CD4-positive, alpha-beta T cell treated with Interferon alpha-2 for 1 hour (primary cell): Measurements from ENCODE around the gene TRMT2A.
"Not testable (repeated sequence)": the region's sequence is repeated elsewhere in the genome, so short reads cannot be mapped to it uniquely, and the experiment has no call there.

ENCODE experiments used
- DNase-seq, 2 donors: peaks; one replicate each; pipeline ENCODE4 v3.0.0-alpha.2; 2020 to 2022

Gene TRMT2A

GRCh38 chr22:20083157-20083890 lies 33.7 kb downstream of the TRMT2A start:
- DNase-seq = no peak

DNA sequence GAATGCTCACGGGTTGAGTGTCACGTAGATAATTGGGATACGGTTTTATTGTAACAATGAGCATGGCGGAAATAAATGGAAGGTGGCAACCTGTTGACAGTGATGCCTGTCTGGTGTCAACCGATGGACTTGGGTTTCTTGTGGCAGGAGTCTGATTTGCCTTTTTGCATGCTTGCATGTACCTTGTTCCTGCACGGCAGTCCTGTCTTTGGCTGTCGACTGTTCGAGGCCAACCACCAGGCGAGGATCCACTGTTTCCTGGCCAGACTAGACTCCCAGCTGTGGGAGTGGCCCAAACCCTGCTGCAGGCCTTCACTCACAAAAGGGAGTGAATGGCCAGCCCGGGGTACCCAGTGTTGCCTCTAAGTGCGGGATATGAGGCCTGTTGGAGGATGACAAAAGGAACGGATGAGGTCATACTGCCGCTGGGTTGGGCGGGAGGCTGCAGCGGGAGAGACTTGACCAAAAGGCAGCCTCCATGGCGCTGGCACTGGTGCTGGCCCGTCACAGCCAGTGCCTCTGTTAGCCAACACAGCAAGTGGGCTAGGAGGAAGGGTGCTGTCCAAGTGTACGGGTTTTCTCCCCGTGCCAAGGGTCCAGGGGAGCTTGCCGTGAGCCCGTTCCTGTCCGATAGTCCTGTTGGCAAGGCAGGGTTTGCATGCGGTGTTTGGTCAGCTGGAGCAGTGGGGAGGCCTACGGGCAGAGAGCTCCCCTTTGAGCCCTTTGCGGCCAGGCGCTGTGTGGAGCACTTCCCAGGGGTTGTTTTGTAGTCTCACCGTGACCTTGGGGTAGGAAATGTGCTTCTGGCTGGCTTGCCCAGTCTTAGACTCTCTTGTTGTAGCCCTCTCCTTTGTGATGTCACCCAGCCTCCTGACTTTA lies 36.0 kb downstream of the TRMT2A start:
- DNase-seq = peak in 1 of 2 donors; percentile 12

DNA sequence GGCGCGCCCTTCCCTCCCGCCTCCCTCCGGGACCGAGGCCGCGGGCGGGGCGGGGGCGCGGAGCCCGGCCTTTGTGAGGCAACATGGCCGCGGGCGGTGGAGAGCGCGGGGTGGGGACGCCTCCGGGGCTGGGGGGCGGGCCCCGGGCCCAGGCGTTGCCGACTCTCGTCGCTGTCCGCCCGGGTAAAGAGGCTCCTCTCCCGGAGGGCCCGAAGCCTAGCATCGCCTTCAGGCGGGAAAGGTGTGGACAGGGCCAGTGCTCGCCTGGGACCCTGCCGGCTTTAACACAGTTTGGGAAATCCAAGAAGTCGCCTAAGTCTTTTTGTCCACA lies 36.6 kb downstream of the TRMT2A start:
- peak; percentile 50 to 75 for DNase-seq

- peak; percentile 62 to 78 for DNase-seq
Measured at GRCh38 chr22:20079745-20080444, 37.1 kb downstream of the TRMT2A start, which contains the start of gene DGCR8. DGCR8 (plus strand) TSS chr22:20080241; CDS start chr22:20085964, 5,723 bp downstream.

- no peak for DNase-seq
Measured at GRCh38 chr22:20076627-20077172, 40.3 kb downstream of the TRMT2A start.

DNA sequence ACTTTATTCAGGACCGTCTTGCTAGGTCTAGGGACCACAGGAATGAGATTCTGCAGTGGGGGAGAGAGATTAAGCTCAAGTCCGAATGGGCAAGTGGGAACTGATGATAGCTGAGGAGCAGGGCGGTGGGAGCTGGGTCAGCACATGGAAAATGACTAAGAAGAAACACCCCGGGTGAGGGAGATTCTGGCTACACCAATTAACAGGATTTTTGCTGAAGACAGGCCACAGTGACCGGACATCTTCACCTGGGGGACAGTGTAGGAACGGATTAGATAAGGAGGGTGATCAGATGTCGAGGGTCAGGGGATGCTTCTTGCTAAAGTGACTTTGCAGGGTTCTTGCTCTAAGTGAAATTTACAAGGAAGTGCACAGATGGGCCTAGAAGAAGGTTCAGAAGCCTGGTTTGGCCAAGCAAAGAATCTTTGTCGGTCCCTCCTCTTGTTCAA lies 45.5 kb downstream of the TRMT2A start:
- no peak for DNase-seq

DNA sequence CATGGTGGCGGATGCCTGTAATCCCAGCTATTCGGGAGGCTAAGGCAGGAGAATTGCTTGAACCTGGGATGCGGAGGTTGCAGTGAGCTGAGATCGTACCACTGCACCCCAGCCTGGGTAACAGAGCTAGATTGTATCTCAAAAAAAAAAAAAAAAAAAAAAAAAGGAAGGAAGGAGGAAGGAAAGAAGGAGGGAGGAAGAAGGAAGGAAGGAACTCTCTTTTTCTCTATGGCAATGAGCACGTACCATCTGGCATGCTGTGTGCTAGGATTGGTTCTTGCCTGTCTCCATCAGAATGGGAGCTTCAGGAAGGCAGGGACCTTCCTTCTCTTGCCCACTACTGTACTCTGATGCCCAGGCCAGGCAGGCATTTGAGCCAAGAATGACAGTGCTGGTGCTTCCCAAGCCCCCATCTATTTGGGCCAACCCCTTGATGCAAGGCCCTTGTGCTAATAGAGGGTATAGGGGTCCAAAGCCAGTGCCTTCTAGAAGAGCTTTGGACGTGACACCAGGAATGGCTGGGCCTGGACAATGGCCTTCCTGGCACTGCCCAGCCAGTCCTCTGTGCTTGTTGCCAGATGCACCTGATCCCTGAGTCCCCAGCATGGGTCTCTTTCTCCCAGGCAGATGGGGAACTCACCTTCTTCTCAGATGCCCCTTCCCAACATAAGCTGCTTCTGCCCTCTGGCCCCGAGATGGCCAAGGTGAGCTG lies 47.5 kb downstream of the TRMT2A start:
- no peak for DNase-seq

- DNase-seq = no peak
Measured at GRCh38 chr22:20068640-20069039, 48.4 kb downstream of the TRMT2A start.

DNA sequence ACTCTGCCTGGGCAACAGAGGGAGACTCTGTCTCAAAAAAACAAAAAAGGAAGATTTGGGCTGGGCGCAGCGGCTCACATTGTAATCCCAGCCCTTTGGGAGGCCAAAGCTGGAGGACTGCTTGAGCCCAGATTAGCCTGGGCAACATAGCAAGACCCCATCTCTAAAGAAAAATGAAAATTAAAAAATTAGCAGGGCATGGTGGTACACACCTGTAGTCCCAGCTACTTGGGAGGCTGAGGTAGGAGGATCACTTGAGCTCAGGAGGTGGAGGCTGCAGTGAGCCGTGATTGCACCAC lies 49.7 kb downstream of the TRMT2A start:
- DNase-seq = not testable (repeated sequence)

DNA sequence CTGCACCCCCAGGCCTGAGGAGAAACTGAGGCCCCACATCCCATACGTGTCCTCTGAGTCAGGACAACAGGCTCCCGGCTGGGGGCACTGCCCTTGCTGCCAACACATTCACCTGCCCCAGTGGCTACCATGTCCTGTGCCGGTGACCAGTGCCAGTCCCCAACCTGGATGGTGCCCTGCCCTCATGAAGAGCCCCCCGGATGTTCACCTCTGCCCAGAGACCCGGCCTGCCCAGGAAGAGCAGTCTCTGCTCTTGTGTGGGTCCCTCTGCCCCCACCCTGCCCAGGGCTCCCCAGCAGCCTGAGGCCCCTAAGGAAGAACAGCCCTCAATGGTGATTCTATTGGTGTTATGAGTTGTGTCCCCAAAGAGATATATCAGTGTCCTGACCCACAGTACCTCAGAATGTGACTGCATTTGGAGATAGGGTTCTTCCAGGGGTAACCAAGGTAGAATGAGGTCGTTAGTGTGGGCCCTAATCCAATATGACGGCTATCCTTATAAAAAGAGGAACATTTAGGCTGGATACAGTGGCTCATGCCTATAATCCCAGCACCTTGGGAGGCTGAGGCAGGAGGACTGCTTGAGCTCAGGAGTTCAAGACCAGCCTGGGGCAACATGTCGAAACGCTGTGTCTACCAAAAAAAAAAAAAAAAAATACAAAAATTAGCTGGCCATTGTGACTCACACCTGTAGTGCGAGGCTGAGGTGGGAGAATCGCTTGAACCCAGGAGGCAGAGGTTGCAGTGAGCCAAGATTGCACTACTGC lies 50.2 kb downstream of the TRMT2A start:
- no peak for DNase-seq

DNA sequence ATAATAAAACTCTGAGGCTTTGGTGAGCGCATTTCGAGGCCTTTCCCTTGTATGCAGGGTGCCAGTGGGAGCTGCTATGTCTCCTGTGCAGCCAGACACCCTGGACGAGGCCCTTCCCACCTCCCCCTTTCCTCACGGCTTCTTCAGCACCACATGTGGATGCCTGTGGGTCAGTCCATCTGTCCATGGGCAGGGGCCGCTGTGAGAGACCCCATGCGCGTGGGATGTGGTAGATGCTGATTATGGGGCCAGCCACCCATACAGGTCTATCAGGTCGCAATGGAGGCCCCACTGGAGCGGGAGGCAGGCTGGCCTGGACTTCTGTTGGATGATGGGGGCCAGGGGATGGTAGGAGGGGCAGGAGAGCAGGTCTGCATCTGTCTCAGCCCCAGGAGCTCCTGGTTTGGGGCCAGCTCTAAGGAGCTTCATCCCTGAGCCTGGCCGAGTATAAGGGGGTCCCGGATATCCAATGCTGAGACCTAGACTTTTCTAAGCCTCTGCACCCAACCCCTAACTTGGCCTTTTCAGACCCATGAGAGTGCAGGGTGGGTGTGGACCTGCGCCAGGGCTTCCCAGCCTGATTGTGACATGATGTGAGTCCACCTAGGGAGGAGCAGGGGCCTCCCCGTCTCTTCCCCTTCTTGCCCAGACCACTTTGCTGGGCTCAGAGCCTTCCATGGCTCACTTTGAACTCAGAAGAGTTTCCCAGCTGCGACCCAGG lies 51.0 kb downstream of the TRMT2A start:
- no peak for DNase-seq

DNA sequence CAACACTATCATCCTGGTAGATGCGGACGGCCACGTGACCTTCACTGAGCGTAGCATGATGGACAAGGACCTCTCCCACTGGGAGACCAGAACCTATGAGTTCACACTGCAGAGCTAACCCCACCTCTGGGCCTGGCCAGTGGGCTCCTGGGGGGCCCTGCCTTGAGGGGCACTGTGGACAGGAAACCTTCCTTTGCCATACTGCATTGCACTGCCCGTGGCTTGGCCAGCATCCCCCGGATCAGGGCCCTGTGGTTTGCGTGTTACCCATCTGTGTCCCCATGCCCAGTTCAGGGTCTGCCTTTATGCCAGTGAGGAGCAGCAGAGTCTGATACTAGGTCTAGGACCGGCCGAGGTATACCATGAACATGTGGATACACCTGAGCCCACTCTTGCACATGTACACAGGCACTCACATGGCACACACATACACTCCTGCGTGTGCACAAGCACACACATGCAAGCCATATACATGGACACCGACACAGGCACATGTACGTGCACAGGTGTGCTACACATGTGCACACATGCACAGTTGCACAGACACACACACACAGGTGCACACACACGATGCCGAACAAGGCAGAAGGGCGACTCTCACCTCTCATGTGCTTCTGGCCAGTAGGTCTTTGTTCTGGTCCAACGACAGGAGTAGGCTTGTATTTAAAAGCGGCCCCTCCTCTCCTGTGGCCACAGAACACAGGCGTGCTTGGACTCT lies 52.3 kb downstream of the TRMT2A start:
- DNase-seq = no peak

- DNase-seq = no peak
Measured at GRCh38 chr22:20064140-20064480, 52.9 kb downstream of the TRMT2A start.

DNA sequence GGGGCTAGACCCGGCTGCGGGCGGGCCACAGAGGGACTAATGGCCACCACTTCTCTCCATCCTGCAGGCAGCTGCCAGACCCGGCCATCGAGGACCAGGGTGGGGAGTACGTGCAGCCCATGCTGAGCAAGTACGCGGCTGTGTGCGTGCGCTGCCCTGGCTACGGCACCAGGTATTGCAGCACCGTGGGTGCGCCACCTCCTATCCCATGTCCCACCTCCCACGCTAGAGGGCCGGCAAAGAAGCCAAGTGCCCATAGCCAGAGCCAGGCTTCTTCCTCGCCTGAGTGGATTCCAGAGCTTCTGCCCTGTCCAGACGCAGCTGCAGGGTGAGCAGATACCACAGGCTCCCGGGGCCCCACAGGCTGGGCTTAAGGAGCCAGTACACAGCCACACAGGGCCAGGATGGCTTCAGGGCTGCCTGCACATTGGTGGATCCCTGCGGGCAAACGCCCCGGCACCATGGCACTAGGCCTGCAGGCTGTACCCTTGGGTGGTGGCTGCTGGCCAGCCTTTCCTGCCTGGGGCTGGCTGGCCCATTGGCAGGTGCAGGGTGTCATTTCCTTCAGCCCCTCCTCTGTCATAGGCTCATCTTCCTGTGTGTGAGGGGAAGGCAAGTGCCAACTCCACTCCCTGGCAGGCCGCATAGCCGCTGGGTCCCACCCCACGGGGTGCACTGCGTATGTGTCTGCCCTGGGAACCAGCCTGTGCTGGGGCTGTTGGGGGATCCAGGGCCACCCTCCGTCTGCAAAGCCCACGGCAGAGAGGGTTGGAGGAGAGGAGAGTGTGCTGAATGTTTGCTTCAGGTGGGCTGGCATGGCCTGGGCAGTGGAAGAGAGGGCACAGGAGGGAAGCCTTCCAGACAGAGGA lies 53.5 kb downstream of the TRMT2A start:
- no peak for DNase-seq

DNA sequence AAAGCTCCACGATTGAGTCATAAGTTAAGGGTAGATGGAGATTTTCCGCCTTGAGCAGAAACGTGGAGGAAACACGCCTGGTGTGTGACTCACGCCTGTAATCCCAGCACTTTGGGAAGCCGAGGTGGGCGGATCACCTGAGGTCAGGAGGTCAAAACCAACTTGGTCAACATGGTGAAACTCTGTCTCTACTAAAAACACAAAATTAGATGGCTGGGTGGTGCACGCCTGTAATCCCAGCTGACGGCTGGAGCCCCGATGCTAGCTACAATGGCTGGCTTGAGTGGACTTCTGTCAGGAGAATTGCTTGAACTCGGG lies 54.3 kb downstream of the TRMT2A start:
- no peak for DNase-seq

DNA sequence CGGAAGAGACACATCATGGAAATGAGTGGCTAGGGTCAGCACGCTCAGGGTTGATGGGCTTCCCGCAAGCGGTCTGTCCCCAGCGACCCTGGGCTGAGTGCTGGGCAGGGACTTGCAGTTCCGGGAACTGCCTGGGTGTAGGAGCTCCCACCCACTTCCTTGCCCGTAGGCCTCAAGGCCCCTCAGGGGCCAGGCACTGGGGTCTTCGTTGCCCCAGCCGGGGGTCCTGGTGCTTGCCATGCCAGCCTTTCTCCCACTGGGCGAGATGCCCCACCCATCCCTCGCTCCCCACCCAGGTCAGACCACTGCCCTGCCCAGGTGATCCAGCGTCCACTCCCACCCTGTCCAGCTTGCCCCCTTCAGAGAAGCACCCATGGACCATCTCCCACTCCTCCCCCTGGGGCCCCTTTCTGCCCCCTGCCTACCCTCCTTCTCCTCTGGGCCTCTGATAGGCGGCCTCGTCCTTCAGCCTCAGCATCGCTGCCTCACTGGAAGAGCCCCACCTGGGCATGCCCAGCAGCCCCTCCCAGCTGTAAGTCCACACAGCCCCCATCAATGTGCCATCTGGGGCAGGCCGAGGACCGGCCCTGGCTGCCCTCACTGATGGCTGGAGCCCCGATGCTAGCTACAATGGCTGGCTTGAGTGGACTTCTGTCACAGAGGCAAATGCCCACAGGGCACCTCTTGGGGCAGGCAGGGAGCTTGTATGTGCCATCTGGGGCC lies 54.8 kb downstream of the TRMT2A start:
- DNase-seq = no peak
